ENCODE measurements around the gene TBCE. TPM values are rescaled to one million over a fixed set of nuclear protein-coding genes. Genes with fewer than 3 reads are reported as not detected.

Gene TBCE
- total and polyA plus RNA-seq, 4 donors, result 9.5 to 19.7 (median 14.1) TPM

GRCh38 chr1:235442788-235443429 is 75.7 kb downstream of the TBCE start (continued):
- TF ChIP-seq GABPA (IDR thresholded peaks at IDR 0.05 in 1 of 2, conservative IDR thresholded peaks at IDR 0.05 in 1 of 2) (no peak), RAD21 (IDR thresholded peaks at IDR 0.05) (no peak), RXRA (IDR thresholded peaks at IDR 0.05) (no peak), HNF4A (conservative IDR thresholded peaks at IDR 0.05) (no peak), TAF1 (conservative IDR thresholded peaks at IDR 0.05) (no peak), FOXA2 (IDR thresholded peaks at IDR 0.05) (no peak), REST (IDR thresholded peaks at IDR 0.05) (no peak)

DNA sequence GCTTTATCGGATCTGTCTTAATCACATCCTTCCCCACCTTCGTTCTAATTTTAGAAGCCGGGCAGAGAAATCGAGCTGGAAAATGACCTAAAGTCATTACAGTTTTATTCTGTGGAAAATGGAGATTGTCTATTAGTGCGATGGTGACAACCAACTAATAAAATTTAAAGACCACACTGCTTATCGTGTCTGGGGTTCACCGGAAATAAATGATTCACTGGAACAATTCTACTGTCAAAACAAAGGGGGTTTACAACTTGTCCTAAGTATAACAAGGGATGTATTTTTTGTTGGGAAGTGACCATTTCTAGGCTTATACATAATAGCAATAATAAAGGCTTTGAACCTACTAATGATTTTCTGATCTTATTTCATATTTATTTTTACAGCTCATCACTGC is 81.4 kb downstream of the TBCE start:
- no peak overlapping the region for H3K9ac ChIP-seq (ENCODE audit: low read depth in 1 of 2, low read length in 2 of 2)
- no peaks in the 10 kb centered on the region for H3K27me3 ChIP-seq (ENCODE audit: control insufficient read depth in 4 of 4, insufficient read depth in 4 of 4, low read length in 3 of 4)
- TF ChIP-seq FOXA1 (IDR thresholded peaks at IDR 0.05) (no peak), HNF4G (IDR thresholded peaks at IDR 0.05) (no peak), REST (IDR thresholded peaks at IDR 0.05) (no peak), JUND (IDR thresholded peaks at IDR 0.05) (no peak), FOXA2 (IDR thresholded peaks at IDR 0.05) (no peak), RXRA (IDR thresholded peaks at IDR 0.05) (no peak), TAF1 (conservative IDR thresholded peaks at IDR 0.05) (no peak), NR2F2 (IDR thresholded peaks at IDR 0.05) (no peak), EGR1 (IDR thresholded peaks at IDR 0.05; ENCODE audit: low read depth in 2 of 2) (no peak)
- TF ChIP-seq, protein P1, sequence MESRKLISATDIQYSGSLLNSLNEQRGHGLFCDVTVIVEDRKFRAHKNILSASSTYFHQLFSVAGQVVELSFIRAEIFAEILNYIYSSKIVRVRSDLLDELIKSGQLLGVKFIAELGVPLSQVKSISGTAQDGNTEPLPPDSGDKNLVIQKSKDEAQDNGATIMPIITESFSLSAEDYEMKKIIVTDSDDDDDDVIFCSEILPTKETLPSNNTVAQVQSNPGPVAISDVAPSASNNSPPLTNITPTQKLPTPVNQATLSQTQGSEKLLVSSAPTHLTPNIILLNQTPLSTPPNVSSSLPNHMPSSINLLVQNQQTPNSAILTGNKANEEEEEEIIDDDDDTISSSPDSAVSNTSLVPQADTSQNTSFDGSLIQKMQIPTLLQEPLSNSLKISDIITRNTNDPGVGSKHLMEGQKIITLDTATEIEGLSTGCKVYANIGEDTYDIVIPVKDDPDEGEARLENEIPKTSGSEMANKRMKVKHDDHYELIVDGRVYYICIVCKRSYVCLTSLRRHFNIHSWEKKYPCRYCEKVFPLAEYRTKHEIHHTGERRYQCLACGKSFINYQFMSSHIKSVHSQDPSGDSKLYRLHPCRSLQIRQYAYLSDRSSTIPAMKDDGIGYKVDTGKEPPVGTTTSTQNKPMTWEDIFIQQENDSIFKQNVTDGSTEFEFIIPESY (IDR thresholded peaks at IDR 0.05), result no peak
- TF ChIP-seq, protein P2, sequence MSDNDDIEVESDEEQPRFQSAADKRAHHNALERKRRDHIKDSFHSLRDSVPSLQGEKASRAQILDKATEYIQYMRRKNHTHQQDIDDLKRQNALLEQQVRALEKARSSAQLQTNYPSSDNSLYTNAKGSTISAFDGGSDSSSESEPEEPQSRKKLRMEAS (IDR thresholded peaks at IDR 0.05), result no peak
- TF ChIP-seq, protein P3, sequence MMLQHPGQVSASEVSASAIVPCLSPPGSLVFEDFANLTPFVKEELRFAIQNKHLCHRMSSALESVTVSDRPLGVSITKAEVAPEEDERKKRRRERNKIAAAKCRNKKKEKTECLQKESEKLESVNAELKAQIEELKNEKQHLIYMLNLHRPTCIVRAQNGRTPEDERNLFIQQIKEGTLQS (IDR thresholded peaks at IDR 0.05), result no peak
- 94% methylated on average over 7 of the region's 7 CpGs for WGBS
- peaks cover 12 to 63% (median 35%) of the 10 kb centered on the region in 4 donors for H3K36me3 ChIP-seq (ENCODE audit: control insufficient read depth in 4 of 4, insufficient read depth in 3 of 4, low read depth in 1 of 4, low read length in 3 of 4)
- DNase-seq (ENCODE audit: low spot score), result no peak
- H3K4me1 ChIP-seq (ENCODE audit: control insufficient read depth in 4 of 4, insufficient read depth in 4 of 4, low read length in 3 of 4), result no peaks in the 10 kb centered on the region
- H3K9me3 ChIP-seq (ENCODE audit: control insufficient read depth in 4 of 4, low read length in 3 of 4), result no peaks in the 10 kb centered on the region
- no peak overlapping the region for H3K27ac ChIP-seq (ENCODE audit: low read depth in 1 of 2, low read length in 2 of 2)
- H3K4me3 ChIP-seq (ENCODE audit: low read depth in 1 of 3, low read length in 3 of 3), result no peak overlapping the region

Data from liver (tissue), 9 donors.